ENCODE data around the gene DZANK1.

GRCh38 chr20:18390201-18390600 is 76.6 kb downstream of the DZANK1 start:
- TF ChIP-seq EZH2phosphoT487 (IDR thresholded peaks at IDR 0.05; ENCODE audit: insufficient read depth, low read depth) (no peak), EZH2 (IDR thresholded peaks at IDR 0.05; ENCODE audit: insufficient read depth, poor library complexity, severe bottlenecking) (no peak)
